IMR-90 (cell line): ENCODE results near the gene U2SURP. TPM values are rescaled to one million over a fixed set of nuclear protein-coding genes. Genes with fewer than 3 reads are reported as not detected.

Experiments used
- ATAC-seq: fragments of 200-7000 bp; cut with Tn5 transposase; 2 replicates; pipeline ENCODE4 v1.9.1; 2020; ENCODE audit warnings: low read depth, mild to moderate bottlenecking, moderate library complexity
- BruUV-seq: library from RNA; stranded (reverse); fragments of 400-500 nt; replicated peaks from 2 replicates; lab custom pipeline; 2021; lab: Mats Ljungman, UMichigan
- CTCF ChIA-PET: fragments of 300-600 bp; formaldehyde crosslinking; extraction: SDS; loops from one replicate; lab custom pipeline; 2021; ENCODE audit warnings: antibody characterized with exemption; lab: Yijun Ruan, JAX
- POLR2A ChIA-PET: fragments of 300-600 bp; sonication (Branson Sonifier 250); formaldehyde crosslinking; loops from one replicate; lab custom pipeline; 2022; ENCODE audit warnings: antibody characterized with exemption; ENCODE audit not compliant: unreplicated experiment; lab: Charles Lee
- DNase-seq: peaks from one replicate; pipeline ENCODE4 v3.0.0; 2013
- H2AFZ ChIP-seq: replicated peaks from 2 replicates; pipeline ENCODE3; 2013; ENCODE audit warnings: low read length, mild to moderate bottlenecking; ENCODE audit not compliant: poor library complexity
- H2AK5ac ChIP-seq: 2 replicates; pipeline ENCODE4 v1.6.1; 2013; ENCODE audit warnings: low read depth, low read length, inconsistent platforms
- H2AK9ac ChIP-seq: replicated peaks from 2 replicates; pipeline ENCODE3; 2013; ENCODE audit warnings: mild to moderate bottlenecking, low read depth, low read length, moderate library complexity; ENCODE audit not compliant: poor library complexity
- H2BK120ac ChIP-seq: 2 replicates; pipeline ENCODE4 v1.6.1; 2013; ENCODE audit warnings: low read depth, low read length, inconsistent platforms
- H2BK15ac ChIP-seq: 3 replicates; pipeline ENCODE4 v1.6.1; 2013; ENCODE audit warnings: low read depth, low read length, inconsistent platforms
- H2BK20ac ChIP-seq: 2 replicates; pipeline ENCODE4 v1.6.1; 2013; ENCODE audit warnings: low read depth, mild to moderate bottlenecking, inconsistent platforms, low read length, moderate library complexity
- H2BK5ac ChIP-seq: 2 replicates; pipeline ENCODE4 v1.6.1; 2013; ENCODE audit warnings: mild to moderate bottlenecking, low read depth, low read length, inconsistent platforms; ENCODE audit not compliant: poor library complexity, severe bottlenecking
- H3K14ac ChIP-seq: replicated peaks from 2 replicates; pipeline ENCODE4 v1.6.1; 2013; ENCODE audit warnings: low read depth, low read length, inconsistent platforms
- H3K18ac ChIP-seq: 2 replicates; pipeline ENCODE4 v1.6.1; 2013; ENCODE audit warnings: low read depth, low read length, control low read depth
- H3K23ac ChIP-seq: 2 replicates; pipeline ENCODE4 v1.6.1; 2013; ENCODE audit warnings: low read depth, low read length, inconsistent platforms
- H3K27ac ChIP-seq: 2 replicates; pipeline ENCODE4 v1.5.1; 2013; ENCODE audit warnings: mild to moderate bottlenecking, control low read depth, low read length; ENCODE audit not compliant: insufficient read depth
- H3K27me3 ChIP-seq: 2 replicates; pipeline ENCODE4 v1.6.1; 2013; ENCODE audit warnings: low read length; ENCODE audit not compliant: control insufficient read depth, insufficient read depth
- H3K36me3 ChIP-seq: 2 replicates; pipeline ENCODE4 v1.6.1; 2013; ENCODE audit warnings: low read length, mixed read lengths; ENCODE audit not compliant: control insufficient read depth, insufficient read depth
- H3K4ac ChIP-seq: 2 replicates; pipeline ENCODE4 v1.6.1; 2013; ENCODE audit warnings: low read depth, low read length, inconsistent platforms
- H3K4me1 ChIP-seq: 2 replicates; pipeline ENCODE4 v1.6.1; 2013; ENCODE audit warnings: low read length, mixed read lengths; ENCODE audit not compliant: control insufficient read depth, insufficient read depth
- H3K4me2 ChIP-seq: 2 replicates; pipeline ENCODE4 v1.6.1; 2013; ENCODE audit warnings: low read depth, mild to moderate bottlenecking, control low read depth, low read length, moderate library complexity
- H3K4me3 ChIP-seq: 2 replicates; pipeline ENCODE4 v1.5.1; 2013; ENCODE audit warnings: low read depth, mild to moderate bottlenecking, control low read depth, low read length, moderate library complexity; ENCODE audit not compliant: insufficient read depth
- H3K56ac ChIP-seq: 2 replicates; pipeline ENCODE4 v1.6.1; 2013; ENCODE audit warnings: low read length, inconsistent platforms; ENCODE audit not compliant: insufficient read depth; ENCODE audit errors: extremely low read depth
- H3K79me1 ChIP-seq, 2 experiments: 2 replicates each; pipeline ENCODE4 v1.6.1; 2013; ENCODE audit warnings: low read length in 2 of 2, inconsistent platforms in 1 of 2, low read depth in 1 of 2
- H3K9ac ChIP-seq: 2 replicates; pipeline ENCODE4 v1.6.1; 2013; ENCODE audit warnings: low read depth, low read length, control low read depth
- H3K9me1 ChIP-seq: 2 replicates; pipeline ENCODE4 v1.6.1; 2013; ENCODE audit warnings: low read length, inconsistent platforms; ENCODE audit not compliant: insufficient read depth
- H3K9me3 ChIP-seq: 2 replicates; pipeline ENCODE4 v1.6.1; 2013; ENCODE audit warnings: low read length; ENCODE audit not compliant: control insufficient read depth, insufficient read depth
- H4K20me1 ChIP-seq: 2 replicates; pipeline ENCODE4 v1.6.1; 2013; ENCODE audit warnings: low read length, inconsistent platforms; ENCODE audit not compliant: insufficient read depth
- H4K5ac ChIP-seq: 2 replicates; pipeline ENCODE4 v1.6.1; 2013; ENCODE audit warnings: mild to moderate bottlenecking, low read depth, low read length, control low read depth
- H4K8ac ChIP-seq, 2 experiments: 2 replicates each; pipeline ENCODE4 v1.6.1; 2013; ENCODE audit warnings: low read depth in 2 of 2, low read length in 2 of 2, control low read depth in 1 of 2, inconsistent platforms in 1 of 2
- H4K91ac ChIP-seq: 2 replicates; pipeline ENCODE4 v1.6.1; 2013; ENCODE audit warnings: low read depth, low read length, inconsistent platforms; ENCODE audit not compliant: insufficient read depth
- CTCF ChIP-seq: conservative IDR thresholded peaks from 2 replicates; pipeline ENCODE4 v1.5.1; 2012; ENCODE audit warnings: mild to moderate bottlenecking, low read depth, low read length, improper control_type of control experiment
- SMC3 ChIP-seq: fragments of 150-350 bp; IDR thresholded peaks from 2 replicates; pipeline ENCODE4 v1.6.1; 2016; ENCODE audit warnings: low read depth, mild to moderate bottlenecking, antibody characterized with exemption, low read length, moderate library complexity
- WGBS, 2 experiments: methylation state at CpG; one replicate each; pipeline versions ENCODE4 v1.1.5 to v1.1.7; 2013; ENCODE audit warnings: missing lambda C conversion rate in 2 of 2; ENCODE audit not compliant: insufficient read length in 1 of 2; ENCODE audit errors: extremely low coverage in 2 of 2; 5-methylcytosine and 5-hydroxymethylcytosine counted together
- dilution Hi-C: fragments of 300-500 bp; cut with HindIII; formaldehyde crosslinking; loops from one replicate; pipeline ENCODE4 v1.14.3; 2018; ENCODE audit warnings: low sequenced_read_pairs; ENCODE audit not compliant: unreplicated experiment
- in situ Hi-C: fragments of 300-500 bp; cut with MboI; formaldehyde crosslinking; loops from 3 replicates; pipeline ENCODE4 v1.14.3; 2019; ENCODE audit warnings: low sequenced_read_pairs, inconsistent platforms, mixed read lengths
- intact Hi-C: fragments of 100-400 bp; cut with micrococcal nuclease; formaldehyde crosslinking; loops from 2 replicates; pipeline ENCODE4 v1.10.0; 2022
- polyA plus RNA-seq, 3 experiments: library from polyadenylated mRNA; depleted of rRNA; stranded (reverse); fragments of >200 nt; gene quantifications; 2 replicates each; pipeline ENCODE4 v1.2.3, GENCODE V29; 2012; ENCODE audit warnings: low replicate concordance in 1 of 3
- total RNA-seq: library from RNA; depleted of rRNA; stranded (reverse); fragments of >200 nt; gene quantifications from 2 replicates; pipeline ENCODE4 v1.2.3, GENCODE V29; 2012
- TF ChIP-seq, protein P1 (sequence below): fragments of 150-350 bp; IDR thresholded peaks from 2 replicates; pipeline ENCODE4 v1.6.1; 2016; ENCODE audit warnings: low read depth, mild to moderate bottlenecking, low read length, moderate library complexity, borderline replicate concordance

U2SURP gene
- total and polyA plus RNA-seq, 2 of the 4 experiments (the other 2 are of a cell fraction), result 24.8 to 29.4 TPM

DNA sequence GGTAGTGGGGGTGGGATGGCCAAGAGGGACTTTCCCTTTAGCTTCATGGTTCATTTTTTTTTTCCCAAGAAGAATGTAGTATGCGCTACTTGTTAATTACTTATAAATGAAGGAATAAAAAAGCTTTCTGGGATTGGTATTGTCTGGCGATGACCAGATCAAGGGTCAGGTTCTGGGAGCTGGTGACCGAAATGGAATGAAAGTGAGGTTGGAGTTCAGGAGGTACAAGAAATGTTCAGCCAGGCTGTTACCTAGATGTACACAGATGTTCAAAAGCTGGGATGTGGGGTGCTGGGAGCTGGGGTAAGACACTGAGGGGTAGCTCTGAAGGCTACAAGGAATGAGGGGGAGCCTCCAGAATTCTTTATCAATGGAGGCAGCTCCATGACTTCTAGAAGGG, 17.1 kb upstream of the U2SURP start:
- no peak overlapping the region for H3K4ac ChIP-seq
- H3K27ac ChIP-seq, result no peak overlapping the region
- no peak overlapping the region for H3K18ac ChIP-seq
- H2AFZ ChIP-seq, result no peak overlapping the region
- TF ChIP-seq CTCF (no peak), SMC3 (no peak)
- TF ChIP-seq, protein P1, sequence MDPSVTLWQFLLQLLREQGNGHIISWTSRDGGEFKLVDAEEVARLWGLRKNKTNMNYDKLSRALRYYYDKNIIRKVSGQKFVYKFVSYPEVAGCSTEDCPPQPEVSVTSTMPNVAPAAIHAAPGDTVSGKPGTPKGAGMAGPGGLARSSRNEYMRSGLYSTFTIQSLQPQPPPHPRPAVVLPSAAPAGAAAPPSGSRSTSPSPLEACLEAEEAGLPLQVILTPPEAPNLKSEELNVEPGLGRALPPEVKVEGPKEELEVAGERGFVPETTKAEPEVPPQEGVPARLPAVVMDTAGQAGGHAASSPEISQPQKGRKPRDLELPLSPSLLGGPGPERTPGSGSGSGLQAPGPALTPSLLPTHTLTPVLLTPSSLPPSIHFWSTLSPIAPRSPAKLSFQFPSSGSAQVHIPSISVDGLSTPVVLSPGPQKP, result no peak
- H2AK5ac ChIP-seq, result no peak overlapping the region
- H3K36me3 ChIP-seq, result no peaks in the 10 kb centered on the region
- peaks cover 21% of the 10 kb centered on the region for H3K27me3 ChIP-seq
- dilution Hi-C loops, result no loop called here
- BruUV-seq, result no TSS peak
- H2BK120ac ChIP-seq, result no peak overlapping the region
- WGBS, 2 experiments, result 100% methylated on average over 3 of the region's 3 CpGs; no CpG with 5 or more reads in 1 of the 2 experiments
- intact Hi-C loops, result no loop called here
- H3K9ac ChIP-seq, result no peak overlapping the region
- no peak overlapping the region for H2BK15ac ChIP-seq
- H3K9me1 ChIP-seq, result no peaks in the 10 kb centered on the region
- no peak overlapping the region for H2AK9ac ChIP-seq
- no peak overlapping the region for H4K8ac ChIP-seq
- H3K9me3 ChIP-seq, result no peaks in the 10 kb centered on the region
- CTCF ChIA-PET, result interaction anchor here (1.3 kb wide), 1 partner anchor 156 kb away, joined by 3 read pairs; no protein-coding TSS in a partner anchor
- H2BK20ac ChIP-seq, result no peak overlapping the region
- no peak overlapping the region for H3K4me2 ChIP-seq
- no peak overlapping the region for H3K14ac ChIP-seq
- no peak overlapping the region for H2BK5ac ChIP-seq
- POLR2A ChIA-PET, result no interaction called here
- H3K23ac ChIP-seq, result no peak overlapping the region
- in situ Hi-C loops, result no loop called here
- H3K4me1 ChIP-seq, result no peaks in the 10 kb centered on the region
- no peak for ATAC-seq
- H4K5ac ChIP-seq, result no peak overlapping the region
- no peak overlapping the region for H4K91ac ChIP-seq
- no peak overlapping the region for H3K4me3 ChIP-seq
- H4K20me1 ChIP-seq, result no peaks in the 10 kb centered on the region
- no peak for DNase-seq
- no peaks in the 10 kb centered on the region for H3K79me1 ChIP-seq
- H3K56ac ChIP-seq, result no peak overlapping the region
